ENCODE measurements around the gene INIP.

The INIP gene

GRCh38 chr9:112750016-112750763 is 32.3 kb upstream of the INIP start, which contains the start of gene SNX30:
Gene SNX30, plus strand, starts transcription at chr9:112750760. Its CDS starts 242 bp downstream, at chr9:112751002.
- H3K4me2 ChIP-seq (ENCODE audit: low read length) = peak within 1 kb of the TSS; percentile 89
- no peaks in the 10 kb centered on the region for H3K27me3 ChIP-seq (ENCODE audit: control insufficient read depth, low read length)
- H3F3A ChIP-seq (ENCODE audit: control insufficient read depth, insufficient read depth) = peaks cover 9% of the 10 kb centered on the region; the same call in 1 of the 2 replicates
- no peaks in the 10 kb centered on the region for H3K9me3 ChIP-seq (ENCODE audit: control insufficient read depth, insufficient read depth, low read length)
- H4K20me1 ChIP-seq (ENCODE audit: control insufficient read depth, insufficient read depth, low read depth, low read length) = peaks cover 6% of the 10 kb centered on the region; the same call in 1 of the 2 replicates
- peak within 1 kb of the TSS; percentile 68 for H3K27ac ChIP-seq (ENCODE audit: low read depth, low read length)
- H3K9me2 ChIP-seq (replicated peaks; ENCODE audit: control insufficient read depth, low read length) = no peaks in the 10 kb centered on the region
- TF ChIP-seq CTCF (IDR thresholded peaks at IDR 0.05; ENCODE audit: low read depth, low read length, poor library complexity, severe bottlenecking) (no peak), EZH2phosphoT487 (IDR thresholded peaks at IDR 0.05; ENCODE audit: borderline replicate concordance, low read length) (no peak)
- H3K36me3 ChIP-seq (ENCODE audit: control insufficient read depth, low read length) = peaks cover 8% of the 10 kb centered on the region
- H3K79me2 ChIP-seq (ENCODE audit: control insufficient read depth, low read length) = peaks cover 61% of the 10 kb centered on the region
- H3K4me1 ChIP-seq (ENCODE audit: control insufficient read depth, low read length) = peaks cover 65% of the 10 kb centered on the region
- H3K4me3 ChIP-seq (ENCODE audit: low read length) = peak within 1 kb of the TSS; percentile 92

DNA sequence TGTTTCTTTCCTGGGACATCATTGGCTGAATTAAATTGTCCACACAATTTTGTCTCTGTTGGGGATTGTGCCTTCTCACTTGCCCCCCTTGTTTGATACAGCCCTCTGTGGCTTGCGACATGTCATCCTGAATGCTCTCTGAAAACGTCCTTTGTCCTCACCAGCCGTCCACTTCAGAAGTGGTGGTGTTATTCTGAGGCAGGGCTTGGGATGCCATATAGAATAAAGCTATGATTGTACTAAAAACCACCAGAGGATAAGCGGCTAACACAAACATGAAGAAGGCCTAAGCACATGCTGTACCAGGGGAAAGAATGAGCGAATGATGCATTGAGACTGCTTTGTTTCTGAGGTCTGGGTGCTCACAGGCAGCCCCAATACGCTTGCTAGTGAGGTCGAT is 29.2 kb upstream of the INIP start:
- H3K36me3 ChIP-seq (ENCODE audit: control insufficient read depth, low read length) = peaks cover 3% of the 10 kb centered on the region; the same call in 1 of the 2 replicates
- H3K9me3 ChIP-seq (ENCODE audit: control insufficient read depth, insufficient read depth, low read length) = no peaks in the 10 kb centered on the region
- peaks cover 64% of the 10 kb centered on the region for H3K4me1 ChIP-seq (ENCODE audit: control insufficient read depth, low read length)
- H3K4me2 ChIP-seq (ENCODE audit: low read length) = no peak overlapping the region
- H3K4me3 ChIP-seq (ENCODE audit: low read length) = no peak overlapping the region
- peaks cover 30% of the 10 kb centered on the region for H3K79me2 ChIP-seq (ENCODE audit: control insufficient read depth, low read length)
- no peak overlapping the region for H3K27ac ChIP-seq (ENCODE audit: low read depth, low read length)
- H3K27me3 ChIP-seq (ENCODE audit: control insufficient read depth, low read length) = no peaks in the 10 kb centered on the region
- no peaks in the 10 kb centered on the region for H3K9me2 ChIP-seq (replicated peaks; ENCODE audit: control insufficient read depth, low read length)
- TF ChIP-seq EZH2phosphoT487 (IDR thresholded peaks at IDR 0.05; ENCODE audit: borderline replicate concordance, low read length) (no peak), CTCF (IDR thresholded peaks at IDR 0.05; ENCODE audit: low read depth, low read length, poor library complexity, severe bottlenecking) (no peak)
- peaks cover 25% of the 10 kb centered on the region for H3F3A ChIP-seq (ENCODE audit: control insufficient read depth, insufficient read depth)
- no peaks in the 10 kb centered on the region for H4K20me1 ChIP-seq (ENCODE audit: control insufficient read depth, insufficient read depth, low read depth, low read length)

DNA sequence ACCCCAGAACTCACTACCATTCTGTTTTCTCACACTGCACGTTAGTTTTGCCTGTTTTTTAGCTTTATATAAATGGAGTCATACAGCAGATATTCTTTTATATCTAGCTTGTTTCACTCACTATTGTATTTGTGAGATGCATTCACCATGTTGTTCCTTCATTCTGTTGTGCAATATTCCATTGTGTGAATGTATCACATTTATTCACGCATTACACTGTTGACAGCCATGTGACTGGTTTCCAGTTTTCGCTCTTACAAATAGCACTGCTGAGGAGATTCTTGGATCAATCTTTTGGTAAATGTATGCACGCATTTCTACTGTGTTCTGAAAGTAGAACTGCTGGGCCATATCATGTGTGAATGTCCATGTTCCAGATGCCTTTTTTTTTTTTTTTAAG is 26.3 kb upstream of the INIP start:
- Histone ChIP-seq H3K27ac (ENCODE audit: low read depth, low read length) (peak overlapping the region; percentile 88), H3K79me2 (ENCODE audit: control insufficient read depth, low read length) (peaks cover 4% of the 10 kb centered on the region), H3K36me3 (ENCODE audit: control insufficient read depth, low read length) (no peaks in the 10 kb centered on the region; the same call in 1 of the 2 replicates), H3K4me3 (ENCODE audit: low read length) (peak overlapping the region; percentile 66), H3K9me2 (replicated peaks; ENCODE audit: control insufficient read depth, low read length) (no peaks in the 10 kb centered on the region), H3K9me3 (ENCODE audit: control insufficient read depth, insufficient read depth, low read length) (peaks cover 4% of the 10 kb centered on the region; the same call in 1 of the 2 replicates), H3K27me3 (ENCODE audit: control insufficient read depth, low read length) (no peaks in the 10 kb centered on the region), H3K4me1 (ENCODE audit: control insufficient read depth, low read length) (peaks cover 74% of the 10 kb centered on the region), H3K4me2 (ENCODE audit: low read length) (peak overlapping the region; percentile 95), H3F3A (ENCODE audit: control insufficient read depth, insufficient read depth) (peaks cover 28% of the 10 kb centered on the region), H4K20me1 (ENCODE audit: control insufficient read depth, insufficient read depth, low read depth, low read length) (no peaks in the 10 kb centered on the region)
- TF ChIP-seq CTCF (IDR thresholded peaks at IDR 0.05; ENCODE audit: low read depth, low read length, poor library complexity, severe bottlenecking) (no peak), EZH2phosphoT487 (IDR thresholded peaks at IDR 0.05; ENCODE audit: borderline replicate concordance, low read length) (no peak)

All from DOHH2 (cell line).